ENCODE measurements around the gene OBSCN.
"Not testable (repeated sequence)": the region's sequence is repeated elsewhere in the genome, so short reads cannot be mapped to it uniquely, and the experiment has no call there.

The OBSCN gene

DNA sequence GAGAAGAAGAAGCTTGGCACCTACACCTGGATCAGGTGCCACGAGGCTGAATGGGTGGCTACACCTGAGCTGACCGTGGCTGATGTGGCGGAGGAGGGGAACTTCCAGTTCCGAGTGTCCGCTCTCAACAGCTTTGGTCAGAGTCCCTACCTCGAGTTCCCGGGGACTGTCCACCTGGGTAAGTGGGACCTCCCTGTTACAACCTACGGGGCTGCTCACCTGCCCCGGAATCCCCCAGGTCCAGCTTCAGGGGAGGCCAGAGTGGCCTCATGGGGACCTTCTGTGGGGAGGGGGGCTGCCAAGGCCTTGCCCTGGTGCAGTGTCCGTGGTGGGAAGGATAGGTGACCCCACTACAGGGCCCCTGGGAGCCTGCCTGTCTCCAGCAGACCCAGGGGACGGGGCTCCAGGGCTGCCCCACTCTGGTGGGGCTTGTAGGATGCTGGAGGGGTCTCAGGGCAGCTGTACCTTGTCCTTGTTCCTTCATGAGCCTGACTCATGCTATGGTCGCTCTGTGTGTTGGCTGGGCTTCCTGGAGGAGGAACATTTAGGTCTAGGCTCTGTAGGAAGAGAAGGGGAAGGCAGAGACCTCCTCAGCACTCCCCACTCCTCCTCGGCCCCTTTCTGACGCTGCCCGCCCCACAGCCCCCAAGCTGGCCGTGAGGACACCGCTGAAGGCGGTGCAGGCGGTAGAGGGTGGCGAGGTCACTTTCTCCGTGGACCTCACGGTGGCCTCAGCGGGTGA, 7.2 kb downstream of the OBSCN start:
- no peak for DNase-seq

DNA sequence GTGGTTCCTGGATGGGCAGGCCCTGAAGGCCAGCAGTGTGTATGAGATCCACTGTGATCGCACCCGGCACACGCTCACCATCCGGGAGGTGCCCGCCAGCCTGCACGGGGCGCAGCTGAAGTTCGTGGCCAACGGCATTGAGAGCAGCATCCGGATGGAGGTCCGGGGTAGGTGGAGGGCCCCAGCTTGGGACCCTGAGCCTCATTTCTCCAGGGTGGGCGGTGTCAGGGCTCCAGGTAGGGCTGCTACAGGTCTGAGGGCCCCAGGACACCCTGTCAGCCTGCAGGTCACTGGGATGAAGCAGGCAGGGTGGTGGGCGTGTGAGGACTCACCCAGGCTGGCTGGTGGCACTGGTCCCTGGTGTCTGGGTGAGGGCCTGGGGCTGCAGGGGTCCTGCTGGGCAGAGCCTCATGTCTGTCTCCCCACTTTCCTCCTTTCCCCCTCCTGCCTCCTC, 7.8 kb downstream of the OBSCN start:
- no peak for DNase-seq

DNA sequence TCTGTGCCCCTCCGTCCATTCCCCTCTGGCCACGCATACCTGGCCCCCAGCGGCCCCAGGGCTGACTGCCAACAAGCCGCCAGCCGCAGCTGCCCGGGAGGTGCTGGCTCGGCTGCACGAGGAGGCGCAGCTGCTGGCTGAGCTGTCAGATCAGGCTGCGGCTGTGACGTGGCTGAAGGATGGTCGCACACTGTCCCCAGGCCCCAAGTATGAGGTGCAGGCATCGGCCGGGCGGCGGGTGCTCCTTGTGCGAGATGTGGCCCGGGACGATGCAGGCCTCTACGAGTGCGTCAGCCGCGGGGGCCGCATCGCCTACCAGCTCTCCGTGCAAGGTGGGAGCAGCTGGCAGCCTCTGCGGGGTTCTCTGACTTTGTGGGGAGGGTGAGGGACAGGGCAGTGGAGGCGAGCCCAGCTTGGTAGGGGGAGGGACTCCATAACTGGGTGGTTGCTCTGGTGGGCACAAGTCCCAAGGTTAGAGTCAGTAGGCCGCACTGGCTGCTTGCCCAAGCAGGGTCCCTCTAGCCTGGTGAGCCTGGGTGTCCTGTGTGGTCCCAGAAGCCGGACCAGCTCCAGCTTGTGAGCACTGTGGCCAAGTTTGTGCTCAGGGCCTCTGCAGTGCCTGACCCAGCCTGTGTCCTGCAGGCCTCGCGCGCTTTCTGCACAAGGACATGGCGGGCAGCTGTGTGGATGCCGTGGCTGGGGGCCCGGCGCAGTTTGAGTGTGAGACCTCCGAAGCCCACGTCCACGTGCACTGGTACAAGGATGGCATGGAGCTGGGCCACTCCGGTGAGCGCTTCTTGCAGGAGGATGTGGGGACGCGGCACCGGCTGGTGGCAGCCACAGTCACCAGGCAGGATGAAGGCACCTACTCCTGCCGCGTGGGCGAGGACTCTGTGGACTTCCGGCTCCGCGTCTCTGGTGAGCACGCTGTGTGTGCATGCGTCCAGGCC, 8.8 kb downstream of the OBSCN start:
- no peak for DNase-seq

DNA sequence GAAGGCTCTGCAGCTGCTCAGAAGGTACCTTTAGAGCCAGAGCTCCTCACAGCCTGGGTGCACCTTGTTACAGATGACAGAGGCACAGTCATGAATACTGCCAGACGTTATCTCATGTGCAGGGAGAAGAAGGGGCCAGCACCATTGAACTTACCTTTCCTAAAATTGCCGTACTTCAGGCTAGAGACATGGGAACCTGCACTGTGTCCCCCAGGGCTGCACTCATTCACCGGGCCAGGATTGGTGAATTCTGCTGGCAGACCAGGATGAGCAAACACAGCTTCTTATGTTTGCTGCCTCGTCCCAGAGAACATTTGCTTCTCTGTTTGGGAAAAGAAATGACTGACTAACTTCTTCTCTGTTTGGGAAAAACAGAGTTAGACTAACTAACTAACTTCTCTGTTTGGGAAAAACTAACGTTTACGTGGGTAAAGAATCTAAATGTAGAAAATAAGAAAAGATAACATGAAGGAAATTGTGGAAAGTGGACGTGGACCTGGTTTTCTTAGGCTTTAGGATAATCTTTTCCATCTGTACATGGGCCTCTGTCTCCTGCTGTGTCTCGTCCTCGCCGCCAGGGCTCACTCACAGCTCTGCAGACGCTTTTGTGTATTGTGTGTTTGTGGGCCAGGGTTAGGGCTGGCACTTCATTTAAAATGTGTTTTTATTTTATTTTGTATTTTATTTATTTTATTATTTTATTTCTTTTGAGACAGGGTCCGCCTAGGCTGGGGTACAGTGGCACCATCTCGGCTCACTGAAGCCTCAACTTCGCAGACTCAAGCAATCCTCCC, 9.9 kb downstream of the OBSCN start:
- no peak for DNase-seq

DNA sequence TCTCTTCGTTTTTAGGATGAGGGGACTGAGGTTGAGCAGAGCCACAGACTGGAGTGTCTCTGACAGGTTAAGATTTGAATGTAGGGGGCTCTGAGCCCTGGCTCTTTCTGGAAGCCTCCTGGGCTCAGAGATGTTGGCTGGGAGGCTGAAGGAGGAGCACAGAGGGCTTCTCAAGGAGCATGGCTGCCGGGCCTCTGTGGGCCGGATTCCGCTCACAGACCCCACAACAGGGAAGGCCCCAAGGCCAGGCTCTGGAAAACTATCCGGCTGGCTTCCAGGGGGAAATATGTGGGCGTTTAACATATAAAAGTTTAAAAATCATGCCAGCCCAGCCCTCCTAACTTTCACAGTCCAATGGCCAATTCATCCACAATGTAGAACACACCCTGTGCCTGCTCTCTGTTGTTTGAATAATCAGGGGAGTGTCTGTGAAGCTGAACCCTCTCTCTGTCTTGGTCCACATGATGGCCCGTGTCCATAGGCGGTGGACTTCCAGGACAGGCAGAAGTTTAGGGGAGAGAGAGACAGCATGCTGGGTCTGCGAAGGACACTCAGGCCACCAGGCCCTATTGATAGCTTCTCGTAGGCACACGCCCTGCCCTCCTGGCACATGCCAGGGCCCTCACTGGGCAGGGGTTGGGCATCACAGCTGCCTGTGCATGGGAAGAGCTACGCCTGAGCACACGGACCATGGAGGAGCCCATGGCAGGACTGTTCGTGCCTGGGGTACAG, 10.8 kb downstream of the OBSCN start:
- no peak for DNase-seq

DNA sequence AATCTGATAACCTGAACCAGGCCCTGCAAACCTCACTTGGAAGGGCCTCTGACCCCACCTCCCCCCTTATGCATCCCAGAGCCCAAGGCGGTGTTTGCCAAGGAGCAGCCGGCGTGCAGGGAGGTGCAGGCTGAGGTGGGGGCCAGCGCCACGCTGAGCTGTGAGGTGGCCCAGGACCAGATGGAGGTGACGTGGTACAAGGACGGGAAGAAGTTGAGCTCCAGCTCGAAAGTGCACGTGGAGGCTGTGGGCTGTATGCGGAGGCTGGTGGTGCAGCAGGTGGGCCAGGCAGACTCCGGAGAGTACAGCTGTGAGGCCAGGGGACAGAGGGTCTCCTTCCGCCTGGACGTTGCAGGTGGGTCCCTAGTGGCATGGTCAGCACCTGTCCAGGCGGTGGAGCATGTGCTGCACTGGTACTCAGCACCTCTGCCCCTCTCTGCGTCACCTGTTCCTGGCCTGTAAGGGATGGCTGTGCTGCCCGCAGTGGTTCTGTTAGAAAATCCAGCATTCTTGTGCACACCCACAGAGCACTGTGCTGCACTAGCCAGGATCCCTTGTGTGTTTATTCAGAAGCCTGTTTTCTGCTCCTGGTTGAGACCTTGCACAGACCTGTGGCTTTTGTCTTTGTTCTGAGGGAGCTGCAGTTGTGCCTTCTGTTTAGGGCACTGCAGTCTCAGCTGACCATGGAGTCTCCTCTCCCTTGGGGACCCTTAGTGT, 11.6 kb downstream of the OBSCN start:
- DNase-seq, result no peak

DNA sequence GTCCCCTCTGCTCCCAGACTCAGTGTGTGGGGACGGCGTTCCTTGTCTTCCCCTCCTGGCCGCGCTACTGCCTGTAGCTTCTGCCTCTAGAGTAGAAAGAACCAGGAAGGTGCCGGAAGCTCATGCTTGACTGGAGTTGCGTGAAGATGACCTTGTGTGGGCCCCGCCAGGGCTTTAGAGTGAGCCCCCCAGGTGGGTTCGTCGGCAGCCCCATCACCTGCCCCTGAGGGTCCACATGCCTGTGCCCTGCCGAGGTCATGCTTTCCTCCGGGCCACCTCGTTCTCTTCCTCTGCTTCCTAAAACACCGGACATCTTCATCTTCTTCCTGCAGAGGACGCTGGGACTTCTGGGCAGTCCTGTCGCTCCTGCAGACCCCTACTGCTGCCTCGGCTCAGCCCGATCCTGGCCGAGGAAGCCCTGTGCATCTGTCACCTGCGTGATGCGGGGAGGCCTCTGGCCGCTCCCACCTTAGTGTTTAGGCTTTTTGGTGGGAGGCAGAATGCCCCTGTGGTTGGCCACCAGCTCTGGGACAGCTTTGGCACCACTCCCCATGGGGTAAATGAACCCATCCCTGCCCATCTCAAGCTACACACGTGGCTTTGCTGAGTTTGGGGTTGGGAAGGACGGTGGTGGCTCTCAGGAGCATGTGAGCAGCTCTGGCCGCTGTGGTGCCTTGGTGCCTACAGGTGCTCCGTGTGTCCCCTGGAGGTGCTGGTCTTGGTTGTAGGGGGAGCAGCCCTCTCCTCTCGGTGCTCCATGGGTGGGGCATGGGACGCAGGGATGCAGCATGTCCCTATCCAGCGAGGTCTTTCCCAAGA, 12.3 kb downstream of the OBSCN start:
- no peak for DNase-seq

DNA sequence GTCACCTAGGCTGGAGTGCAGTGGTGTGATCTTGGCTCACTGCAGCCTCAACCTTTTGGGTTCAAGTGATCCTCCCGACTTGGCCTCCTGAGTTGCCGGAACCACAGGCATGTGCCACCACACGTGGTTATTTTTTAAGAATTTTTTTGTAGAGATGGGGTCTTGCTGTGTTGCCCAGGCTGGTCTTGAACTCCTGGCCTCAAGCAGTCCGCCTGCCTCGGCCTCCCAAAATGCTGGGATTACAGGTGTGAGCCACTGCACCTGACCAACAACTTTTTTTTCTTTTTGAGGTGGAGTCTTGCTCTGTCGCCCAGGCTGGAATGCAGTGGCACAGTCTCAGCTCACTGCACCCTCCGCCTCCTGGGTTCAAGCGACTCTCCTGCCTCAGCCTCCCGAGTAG, 13.3 kb downstream of the OBSCN start:
- not testable (repeated sequence) for DNase-seq

DNA sequence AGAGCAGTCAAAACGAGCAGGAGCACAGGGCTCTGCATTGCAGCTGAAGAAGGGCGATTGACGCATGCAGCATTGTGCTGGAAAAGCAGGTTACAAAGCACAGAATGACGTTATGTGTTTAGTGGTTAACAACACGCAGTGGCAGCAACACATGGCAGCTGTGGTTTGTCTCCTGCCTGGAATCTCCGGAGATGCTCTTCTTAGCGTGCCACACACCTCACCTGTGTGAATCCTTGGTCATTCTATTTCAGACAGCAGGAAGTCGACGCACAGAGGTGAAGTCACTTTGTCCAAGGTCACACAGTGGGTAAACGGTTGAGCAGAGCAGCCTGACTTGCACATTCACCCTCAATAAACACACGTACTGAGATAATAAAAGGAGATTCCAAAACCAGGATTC, 14.7 kb downstream of the OBSCN start:
- DNase-seq, result no peak

DNA sequence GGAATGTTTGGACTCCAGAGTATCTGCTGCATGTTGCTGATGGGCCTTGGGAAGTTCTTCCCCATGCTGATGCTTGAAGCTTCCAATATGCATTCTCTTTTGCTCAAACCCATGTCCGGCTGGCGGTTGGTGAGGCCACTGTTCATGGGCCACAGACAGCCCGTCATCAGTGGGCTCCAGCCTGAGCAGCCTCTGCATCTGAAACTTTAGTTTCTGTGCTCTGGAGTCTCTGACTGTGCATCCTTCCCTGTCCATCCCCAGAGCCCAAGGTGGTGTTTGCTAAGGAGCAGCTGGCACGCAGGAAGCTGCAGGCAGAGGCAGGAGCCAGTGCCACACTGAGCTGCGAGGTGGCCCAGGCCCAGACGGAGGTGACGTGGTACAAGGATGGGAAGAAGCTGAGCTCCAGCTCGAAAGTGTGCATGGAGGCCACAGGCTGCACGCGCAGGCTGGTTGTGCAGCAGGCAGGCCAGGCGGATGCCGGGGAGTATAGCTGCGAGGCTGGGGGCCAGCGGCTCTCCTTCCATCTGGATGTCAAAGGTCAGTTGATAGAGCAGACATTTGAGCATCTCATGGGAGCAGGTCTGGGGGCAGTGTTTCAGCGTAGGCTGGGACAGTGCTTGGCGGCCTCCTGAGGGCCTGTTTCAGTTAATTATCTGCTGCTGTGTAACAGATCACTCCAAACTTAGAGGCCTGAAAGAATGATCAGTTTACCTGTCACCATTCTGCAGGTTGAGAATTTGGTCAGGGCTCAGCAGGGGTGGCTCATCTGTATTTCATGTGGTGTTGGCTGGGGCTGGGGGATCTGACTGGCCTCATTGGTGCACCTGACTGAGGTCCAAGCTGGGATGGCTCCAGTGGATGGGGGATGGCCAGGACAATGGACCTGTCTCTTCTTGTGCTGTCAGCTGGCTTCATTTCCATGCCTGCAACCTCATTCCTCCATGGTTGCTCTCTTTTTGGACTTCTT, 16.6 kb downstream of the OBSCN start:
- DNase-seq, result no peak

DNA sequence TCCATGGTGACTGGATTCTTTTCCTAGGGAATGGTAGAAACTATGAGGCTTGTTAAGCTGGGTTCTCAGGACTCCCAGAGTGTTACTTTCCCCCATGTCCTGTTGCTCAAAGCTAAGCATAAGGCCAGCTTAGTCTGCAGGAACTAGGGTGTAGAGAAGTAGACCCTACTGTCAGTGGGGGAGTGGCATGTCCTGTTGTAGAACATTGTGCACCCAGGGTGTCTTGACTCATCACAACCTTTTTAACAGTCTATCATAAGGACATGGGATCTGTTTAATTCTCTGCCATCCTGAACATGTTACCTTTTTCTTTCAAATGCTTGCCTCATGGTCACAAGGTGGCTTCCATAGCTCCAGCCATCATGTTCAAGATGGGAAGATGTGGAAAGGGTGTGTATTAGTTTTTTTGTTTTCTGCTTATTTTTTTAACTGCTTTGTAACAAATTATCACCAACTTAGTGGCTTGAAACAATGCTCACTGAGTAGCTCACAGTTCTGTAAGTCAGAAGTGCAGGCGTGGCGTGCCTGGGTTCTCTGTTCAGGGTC, 17.4 kb downstream of the OBSCN start:
- DNase-seq, result no peak

DNA sequence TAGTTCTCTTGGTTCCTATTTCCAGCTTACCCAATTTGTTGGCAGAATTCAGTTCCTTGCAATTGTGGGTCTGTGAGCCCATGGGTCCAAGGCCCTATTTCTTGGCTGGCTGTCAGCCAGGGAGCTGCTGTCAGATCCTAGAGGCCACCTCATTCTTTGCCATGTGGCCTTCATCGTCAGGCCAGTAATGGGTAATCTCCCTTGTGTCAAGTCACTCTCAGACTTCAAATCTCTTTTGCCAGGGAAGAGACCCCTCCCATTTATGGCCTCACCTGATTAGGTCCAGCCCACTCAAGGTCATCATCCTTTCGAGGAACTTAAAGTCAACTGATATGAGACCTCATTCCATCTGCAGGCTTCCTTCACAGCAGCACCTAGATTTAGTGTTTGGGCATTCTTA, 17.9 kb downstream of the OBSCN start:
- DNase-seq, result no peak

DNA sequence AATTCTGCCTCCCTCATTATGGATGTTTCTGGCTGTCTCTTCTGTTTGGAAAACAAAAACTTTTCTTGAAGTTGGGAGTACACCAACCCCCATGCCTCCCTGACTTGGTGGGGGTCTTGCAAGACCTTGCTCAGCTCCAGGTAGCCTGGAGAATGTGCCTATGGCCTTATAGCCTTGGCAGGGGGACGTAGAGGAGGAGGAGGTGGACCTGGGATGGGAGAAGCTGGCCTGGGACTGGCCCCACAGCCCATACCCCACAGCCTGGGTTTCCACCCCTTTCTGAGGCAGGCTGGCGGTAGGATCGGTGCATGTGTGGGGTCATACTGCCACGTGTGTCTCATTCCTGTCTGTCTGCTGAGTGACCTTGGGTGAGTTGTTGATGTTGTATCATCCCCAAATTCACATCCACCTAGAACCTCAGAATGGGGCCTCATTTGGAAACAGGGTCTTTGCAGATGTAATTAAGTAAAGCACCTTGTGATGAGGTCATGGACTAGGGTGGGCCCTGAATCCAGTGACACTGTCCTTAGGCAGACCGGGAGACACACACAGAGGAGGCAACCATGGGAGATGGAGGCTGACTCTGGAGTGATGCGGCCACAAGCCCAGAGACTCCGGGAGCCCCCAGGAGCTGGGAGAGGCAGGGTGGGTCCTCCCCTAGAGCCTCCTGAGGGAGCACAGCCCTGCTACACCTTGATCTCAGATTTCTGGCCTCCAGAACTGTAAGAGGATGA, 18.5 kb downstream of the OBSCN start:
- no peak for DNase-seq

DNA sequence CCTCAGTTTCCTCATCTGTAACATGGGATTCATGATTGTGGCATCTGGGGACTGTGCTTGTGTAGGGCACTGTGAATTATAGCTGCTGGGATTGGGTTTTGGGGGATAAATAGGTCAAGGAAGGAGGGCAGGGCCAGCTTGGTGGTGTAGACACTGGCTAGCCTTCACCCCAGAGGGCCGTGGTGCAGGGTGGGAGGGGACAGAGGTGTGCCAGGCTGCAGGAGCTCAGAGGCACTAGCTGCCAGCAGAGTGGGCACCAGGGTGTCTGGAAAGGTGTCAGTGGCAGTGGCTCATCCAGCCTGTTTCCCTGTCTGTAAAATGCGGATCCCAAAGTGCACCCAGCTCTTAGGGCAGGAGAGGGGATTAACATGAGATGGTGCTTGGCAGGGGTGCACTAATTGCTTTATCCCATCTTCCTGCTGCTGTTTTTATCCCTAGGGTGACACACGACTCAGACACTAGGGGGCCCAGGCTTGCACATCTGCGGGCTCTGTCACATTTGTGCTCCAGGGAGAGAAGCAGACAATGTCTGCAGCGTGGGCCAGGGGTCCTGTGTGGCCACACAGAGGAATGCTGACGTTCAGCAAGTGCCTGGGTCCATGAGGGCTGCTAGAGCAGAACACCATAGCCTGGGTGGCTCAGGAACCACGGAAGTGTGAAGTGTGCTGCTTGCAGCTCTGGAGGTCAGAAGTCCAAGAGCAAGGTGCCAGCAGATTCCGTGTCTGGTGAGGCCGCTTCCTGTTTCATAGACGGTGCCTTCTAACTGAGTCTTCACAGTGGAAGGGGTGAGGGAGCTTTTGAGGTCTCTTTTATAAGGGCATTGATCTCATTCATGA, 19.3 kb downstream of the OBSCN start:
- DNase-seq, result no peak

DNA sequence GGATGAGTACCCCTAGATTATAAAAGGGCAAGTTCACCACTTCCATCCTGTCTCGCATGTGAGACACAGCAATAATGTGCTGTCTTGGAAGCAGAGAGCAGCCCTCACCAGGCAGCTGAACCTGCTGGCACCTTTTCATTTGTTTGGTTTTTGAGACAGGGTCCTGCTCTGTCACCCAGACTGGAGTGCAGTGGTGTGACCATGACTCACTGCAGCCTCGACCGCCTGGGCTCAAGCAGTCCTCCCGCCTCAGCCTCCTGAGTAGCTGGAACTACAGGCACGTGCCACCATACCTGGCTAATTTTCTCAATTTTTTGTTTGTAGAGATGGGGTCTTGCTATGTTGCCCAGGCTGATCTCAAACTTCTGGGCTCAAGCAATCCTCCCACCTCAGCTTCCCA, 20.3 kb downstream of the OBSCN start:
- DNase-seq, result not testable (repeated sequence)

DNA sequence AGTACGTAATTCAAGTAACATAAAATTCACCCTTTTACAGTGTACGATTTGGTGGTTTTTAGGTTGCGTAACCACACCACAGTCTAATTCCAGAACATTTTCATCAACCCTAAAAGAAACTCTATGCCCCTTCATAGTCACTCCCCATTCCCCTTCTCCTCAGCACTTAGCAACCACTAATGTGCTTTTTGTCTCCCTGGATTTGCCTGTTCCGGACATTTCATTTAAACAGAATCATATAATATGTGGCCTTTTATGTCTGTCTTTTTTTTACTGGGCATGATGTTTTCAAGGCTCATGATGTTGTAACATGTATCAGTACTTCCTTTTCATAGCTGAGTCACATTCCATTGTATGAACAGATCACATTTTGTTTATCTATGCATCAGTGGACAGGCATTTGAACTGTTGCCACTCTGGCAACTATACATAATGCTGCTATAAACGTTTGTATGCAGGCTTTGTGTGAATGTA, 20.8 kb downstream of the OBSCN start:
- DNase-seq, result no peak

DNA sequence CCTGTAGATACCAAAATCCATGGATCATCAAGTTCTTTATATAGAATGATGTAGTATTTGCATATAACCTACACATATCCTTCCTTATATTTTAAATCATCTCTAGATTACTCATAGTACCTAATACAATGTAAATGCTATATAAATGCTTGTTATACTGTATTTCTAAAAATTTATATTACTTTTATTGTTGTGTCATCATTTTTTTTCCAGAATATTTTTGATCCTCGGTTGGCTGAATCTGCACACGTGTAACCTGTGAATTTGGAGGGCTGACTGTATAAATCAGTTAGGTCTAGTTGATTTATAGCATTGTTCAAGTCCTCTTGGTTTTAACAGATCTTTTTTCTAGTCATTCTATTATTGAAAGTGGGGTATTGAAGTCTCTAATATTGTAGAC, 23.3 kb downstream of the OBSCN start:
- no peak for DNase-seq

DNA sequence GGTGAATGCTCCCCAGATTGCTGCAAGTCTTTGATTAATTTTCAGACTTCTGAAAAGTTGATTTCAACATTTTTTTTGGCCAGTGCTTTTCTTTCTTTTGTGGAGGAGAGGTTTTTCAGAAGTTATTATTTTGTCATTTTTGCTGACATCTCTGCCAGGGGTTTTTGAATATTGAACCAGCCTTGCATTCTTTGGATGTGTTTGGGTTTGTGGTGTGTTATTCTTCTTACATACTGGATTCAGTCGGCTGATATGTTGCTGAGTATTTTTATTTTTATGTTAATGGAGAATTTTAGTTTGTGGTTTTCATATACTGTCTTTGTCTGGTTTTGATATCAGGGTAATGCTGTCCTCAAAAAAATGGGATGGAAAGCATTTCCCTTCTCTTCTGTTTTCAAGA, 25.3 kb downstream of the OBSCN start:
- DNase-seq, result no peak

All from midbrain (tissue), 1 donor.